Measurements from ENCODE around the gene FHDC1.

FHDC1 gene

GRCh38 chr4:152991398-152991797, 55.3 kb downstream of the FHDC1 start:
- H3K4me1 ChIP-seq (ENCODE audit: low read depth, poor library complexity, severe bottlenecking), result no peaks in the 10 kb centered on the region
- H2AFZ ChIP-seq (ENCODE audit: low read depth), result no peak overlapping the region
- H3K4me2 ChIP-seq, result no peak overlapping the region
- H3K9ac ChIP-seq, result no peak overlapping the region
- H4K20me1 ChIP-seq (ENCODE audit: insufficient read depth), result no peaks in the 10 kb centered on the region
- H3K27me3 ChIP-seq (ENCODE audit: insufficient read depth, low read depth), result no peaks in the 10 kb centered on the region
- H3K36me3 ChIP-seq (ENCODE audit: insufficient read depth), result no peaks in the 10 kb centered on the region
- H3K4me3 ChIP-seq (IDR thresholded peaks at IDR 0.05; ENCODE audit: insufficient read depth, low read depth, low read length), result no peak overlapping the region
- no peaks in the 10 kb centered on the region for H3K79me2 ChIP-seq (ENCODE audit: insufficient read depth, low read depth)
- no peak overlapping the region for H3K27ac ChIP-seq
- TF ChIP-seq, protein P1, sequence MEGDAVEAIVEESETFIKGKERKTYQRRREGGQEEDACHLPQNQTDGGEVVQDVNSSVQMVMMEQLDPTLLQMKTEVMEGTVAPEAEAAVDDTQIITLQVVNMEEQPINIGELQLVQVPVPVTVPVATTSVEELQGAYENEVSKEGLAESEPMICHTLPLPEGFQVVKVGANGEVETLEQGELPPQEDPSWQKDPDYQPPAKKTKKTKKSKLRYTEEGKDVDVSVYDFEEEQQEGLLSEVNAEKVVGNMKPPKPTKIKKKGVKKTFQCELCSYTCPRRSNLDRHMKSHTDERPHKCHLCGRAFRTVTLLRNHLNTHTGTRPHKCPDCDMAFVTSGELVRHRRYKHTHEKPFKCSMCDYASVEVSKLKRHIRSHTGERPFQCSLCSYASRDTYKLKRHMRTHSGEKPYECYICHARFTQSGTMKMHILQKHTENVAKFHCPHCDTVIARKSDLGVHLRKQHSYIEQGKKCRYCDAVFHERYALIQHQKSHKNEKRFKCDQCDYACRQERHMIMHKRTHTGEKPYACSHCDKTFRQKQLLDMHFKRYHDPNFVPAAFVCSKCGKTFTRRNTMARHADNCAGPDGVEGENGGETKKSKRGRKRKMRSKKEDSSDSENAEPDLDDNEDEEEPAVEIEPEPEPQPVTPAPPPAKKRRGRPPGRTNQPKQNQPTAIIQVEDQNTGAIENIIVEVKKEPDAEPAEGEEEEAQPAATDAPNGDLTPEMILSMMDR (conservative IDR thresholded peaks at IDR 0.05; ENCODE audit: low read depth, low read length), result no peak

DNA sequence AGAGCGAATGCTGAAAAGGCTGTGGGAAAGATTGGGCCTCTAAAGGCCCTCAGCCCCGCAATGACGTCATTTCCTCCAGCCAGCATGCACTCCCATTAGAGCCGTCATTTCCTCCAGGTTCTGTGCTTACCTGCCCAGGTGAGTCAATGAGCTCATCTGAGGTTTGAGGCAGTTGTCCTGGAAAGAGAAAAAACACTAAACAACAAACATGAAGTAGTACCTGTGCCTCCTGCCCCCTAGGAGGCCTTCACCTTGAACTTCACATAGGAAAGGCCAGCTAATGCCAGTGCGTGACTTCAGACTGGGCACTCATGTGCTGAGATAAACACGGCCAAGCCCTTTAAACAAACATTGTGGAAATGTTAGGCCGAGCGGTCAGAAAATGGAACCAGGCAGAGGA, 55.9 kb downstream of the FHDC1 start:
- no peaks in the 10 kb centered on the region for H3K79me2 ChIP-seq (ENCODE audit: insufficient read depth, low read depth)
- H3K27me3 ChIP-seq (ENCODE audit: insufficient read depth, low read depth), result no peaks in the 10 kb centered on the region
- no peak overlapping the region for H2AFZ ChIP-seq (ENCODE audit: low read depth)
- H3K9ac ChIP-seq, result no peak overlapping the region
- TF ChIP-seq, protein P1 (conservative IDR thresholded peaks at IDR 0.05; ENCODE audit: low read depth, low read length), result no peak
- H4K20me1 ChIP-seq (ENCODE audit: insufficient read depth), result no peaks in the 10 kb centered on the region
- no peak overlapping the region for H3K4me2 ChIP-seq
- H3K4me3 ChIP-seq (IDR thresholded peaks at IDR 0.05; ENCODE audit: insufficient read depth, low read depth, low read length), result no peak overlapping the region
- no peaks in the 10 kb centered on the region for H3K36me3 ChIP-seq (ENCODE audit: insufficient read depth)
- no peak overlapping the region for H3K27ac ChIP-seq
- no peaks in the 10 kb centered on the region for H3K4me1 ChIP-seq (ENCODE audit: low read depth, poor library complexity, severe bottlenecking)

DNA sequence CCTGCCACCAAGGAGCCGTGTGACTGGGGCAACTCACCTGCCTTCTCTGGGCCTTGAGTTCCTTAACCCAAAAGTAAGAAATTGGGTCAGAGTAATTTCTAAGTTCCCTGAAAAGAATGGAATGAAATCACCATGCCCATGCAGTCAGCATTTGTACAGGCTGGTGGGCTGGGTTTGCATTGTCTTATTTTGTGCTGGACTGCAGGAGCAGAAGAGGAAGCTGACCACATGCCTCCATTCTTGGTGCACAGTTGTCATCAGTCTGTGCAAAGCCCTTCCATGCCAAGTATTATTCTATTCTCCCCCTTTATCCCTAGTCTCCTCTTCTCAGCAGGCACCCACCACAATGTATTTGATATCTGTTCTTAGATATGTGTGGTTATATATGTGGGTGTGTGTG, 56.3 kb downstream of the FHDC1 start:
- Histone ChIP-seq H4K20me1 (ENCODE audit: insufficient read depth) (no peaks in the 10 kb centered on the region), H3K4me3 (IDR thresholded peaks at IDR 0.05; ENCODE audit: insufficient read depth, low read depth, low read length) (no peak overlapping the region), H3K79me2 (ENCODE audit: insufficient read depth, low read depth) (no peaks in the 10 kb centered on the region), H2AFZ (ENCODE audit: low read depth) (no peak overlapping the region), H3K4me1 (ENCODE audit: low read depth, poor library complexity, severe bottlenecking) (no peaks in the 10 kb centered on the region), H3K36me3 (ENCODE audit: insufficient read depth) (no peaks in the 10 kb centered on the region), H3K4me2 (no peak overlapping the region), H3K27me3 (ENCODE audit: insufficient read depth, low read depth) (no peaks in the 10 kb centered on the region), H3K27ac (no peak overlapping the region), H3K9ac (no peak overlapping the region)
- TF ChIP-seq, protein P1 (conservative IDR thresholded peaks at IDR 0.05; ENCODE audit: low read depth, low read length), result no peak

- H3K4me1 ChIP-seq (ENCODE audit: low read depth, poor library complexity, severe bottlenecking), result no peaks in the 10 kb centered on the region
- TF ChIP-seq, protein P1 (conservative IDR thresholded peaks at IDR 0.05; ENCODE audit: low read depth, low read length), result no peak
- H3K27ac ChIP-seq, result no peak overlapping the region
- no peaks in the 10 kb centered on the region for H3K27me3 ChIP-seq (ENCODE audit: insufficient read depth, low read depth)
- no peak overlapping the region for H2AFZ ChIP-seq (ENCODE audit: low read depth)
- no peaks in the 10 kb centered on the region for H3K36me3 ChIP-seq (ENCODE audit: insufficient read depth)
- H4K20me1 ChIP-seq (ENCODE audit: insufficient read depth), result no peaks in the 10 kb centered on the region
- no peaks in the 10 kb centered on the region for H3K79me2 ChIP-seq (ENCODE audit: insufficient read depth, low read depth)
- H3K4me2 ChIP-seq, result no peak overlapping the region
- no peak overlapping the region for H3K4me3 ChIP-seq (IDR thresholded peaks at IDR 0.05; ENCODE audit: insufficient read depth, low read depth, low read length)
- H3K9ac ChIP-seq, result no peak overlapping the region
Observed at GRCh38 chr4:152994038-152994437, 57.9 kb downstream of the FHDC1 start.
